T-helper 9 cell (primary cell): ENCODE data around the gene GRM5.
"Not testable (repeated sequence)": the region's sequence is repeated elsewhere in the genome, so short reads cannot be mapped to it uniquely, and the experiment has no call there.

Experiments used
- DNase-seq: peaks from one replicate; pipeline ENCODE4 v3.0.0-alpha.2; 2020
- total RNA-seq, 2 donors: gene quantifications; one replicate each; lab custom pipeline; 2026; lab: John Stamatoyannopoulos, UW

The GRM5 gene
- total RNA-seq = 0 reads per million in 2 donors

DNA sequence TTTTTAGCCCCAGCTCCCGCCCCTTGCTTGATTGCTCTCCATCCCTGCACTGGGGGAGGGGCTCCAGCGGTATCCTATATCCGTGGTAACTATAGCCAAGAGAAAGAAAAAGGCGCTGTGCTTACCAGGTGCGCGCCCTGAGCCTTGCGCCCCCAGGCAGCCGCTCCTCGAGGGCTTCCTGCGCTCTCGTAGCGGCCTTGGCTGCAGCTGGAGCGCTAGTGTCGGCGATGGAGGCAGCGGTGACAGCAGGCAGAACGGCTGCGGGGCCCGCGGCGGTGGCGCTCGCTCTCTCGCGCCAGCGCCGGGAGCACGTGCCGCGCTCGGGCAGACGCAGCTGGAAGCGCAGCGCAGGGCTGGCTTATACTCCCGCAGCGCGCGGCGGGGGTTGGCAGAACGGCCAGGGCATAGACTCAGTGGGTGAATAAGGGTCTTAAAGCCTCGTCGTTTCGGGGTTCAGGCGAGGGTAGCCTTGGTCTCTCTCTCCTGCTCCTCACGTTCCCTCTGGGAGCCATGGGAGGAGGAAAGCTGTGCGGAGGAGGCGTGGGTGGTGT is at the start of gene GRM5:
GRM5 (minus strand) TSS at position 332 of the 551 bp plus-strand sequence. CDS start 18,110 bp downstream, outside the sequence.
- not testable (repeated sequence) for DNase-seq

GRCh38 chr11:89097956-89098355 is 32.2 kb upstream of the GRM5 start:
- DNase-seq = not testable (repeated sequence)

- not testable (repeated sequence) for DNase-seq
Observed at GRCh38 chr11:89093806-89094205, 28.0 kb upstream of the GRM5 start.

- not testable (repeated sequence) for DNase-seq
Observed at GRCh38 chr11:89084951-89085350, 19.2 kb upstream of the GRM5 start.

- DNase-seq = not testable (repeated sequence)
Observed at GRCh38 chr11:89070911-89071310, 5.1 kb upstream of the GRM5 start.

GRCh38 chr11:89067264-89067663 is 1.5 kb upstream of the GRM5 start:
- no peak for DNase-seq

- DNase-seq = no peak
Observed at GRCh38 chr11:89065066-89065465, 716 bp downstream of the GRM5 start.

- not testable (repeated sequence) for DNase-seq
Observed at GRCh38 chr11:89063481-89063951, 2.3 kb downstream of the GRM5 start.

DNA sequence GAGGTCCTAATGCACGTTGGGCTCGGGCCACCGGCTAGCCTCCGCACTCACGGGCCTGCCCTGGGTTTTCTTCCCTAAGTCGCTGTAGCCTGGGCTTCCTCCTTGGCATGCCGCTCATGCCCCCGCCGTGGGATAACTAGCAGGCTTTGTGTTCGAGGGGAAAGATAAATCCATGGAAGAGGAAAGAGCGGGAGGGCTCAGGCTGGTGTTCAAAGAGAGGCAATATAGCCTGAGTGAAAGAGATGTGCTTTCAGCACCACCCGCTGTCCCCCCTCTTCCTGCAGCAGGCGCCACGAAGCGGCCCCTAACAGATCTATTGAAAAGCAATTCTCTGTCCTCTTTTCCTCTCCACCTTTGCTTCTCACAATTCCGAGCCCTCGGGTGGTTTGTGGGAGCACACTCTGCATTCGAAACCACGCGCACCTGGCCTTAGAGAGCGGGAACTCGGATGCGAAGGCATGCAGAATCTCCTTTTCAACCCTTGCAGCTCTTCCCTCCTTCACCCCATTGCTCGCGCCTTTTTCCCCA is 2.9 kb downstream of the GRM5 start:
- not testable (repeated sequence) for DNase-seq

- DNase-seq = not testable (repeated sequence)
Observed at GRCh38 chr11:89061839-89062238, 3.9 kb downstream of the GRM5 start.

DNA sequence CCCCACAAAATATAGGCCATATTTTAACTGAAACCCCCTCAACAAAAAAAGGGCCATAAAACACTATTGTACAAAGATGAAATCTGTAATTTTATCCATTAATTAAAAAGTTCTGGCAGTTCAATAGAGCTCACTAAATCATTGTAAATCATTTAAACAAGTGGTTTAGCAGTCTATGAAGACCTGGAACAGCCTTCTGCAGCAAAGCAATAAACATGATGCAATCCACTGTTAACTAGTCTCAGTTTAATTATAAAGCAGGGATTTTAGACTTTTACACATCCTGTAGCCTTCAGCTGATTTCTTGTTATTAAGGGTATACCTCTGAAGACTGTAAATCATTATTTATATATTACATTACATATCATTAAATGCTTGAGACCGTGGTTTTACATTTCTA is 8.4 kb downstream of the GRM5 start:
- not testable (repeated sequence) for DNase-seq

DNA sequence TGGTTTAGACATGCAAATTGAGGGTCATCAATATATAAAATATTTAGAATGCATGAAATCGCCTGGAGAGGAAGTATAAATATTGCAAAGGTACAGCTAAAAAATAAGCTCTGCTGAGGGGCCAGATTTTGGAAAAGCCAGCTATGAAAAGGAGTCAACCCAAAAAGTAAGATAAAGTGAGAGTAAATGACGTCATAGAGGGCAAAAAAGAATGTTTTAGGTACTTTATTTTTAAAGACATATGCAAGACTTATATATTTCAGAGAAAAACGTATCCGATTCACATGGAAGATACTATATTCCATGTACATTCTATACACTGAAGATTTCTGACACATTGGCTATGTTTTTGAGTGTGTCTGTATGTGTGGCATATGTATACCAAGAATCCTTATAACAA is 13.6 kb downstream of the GRM5 start:
- no peak for DNase-seq

- DNase-seq = not testable (repeated sequence)
Observed at GRCh38 chr11:89047159-89047558, 18.6 kb downstream of the GRM5 start.

DNA sequence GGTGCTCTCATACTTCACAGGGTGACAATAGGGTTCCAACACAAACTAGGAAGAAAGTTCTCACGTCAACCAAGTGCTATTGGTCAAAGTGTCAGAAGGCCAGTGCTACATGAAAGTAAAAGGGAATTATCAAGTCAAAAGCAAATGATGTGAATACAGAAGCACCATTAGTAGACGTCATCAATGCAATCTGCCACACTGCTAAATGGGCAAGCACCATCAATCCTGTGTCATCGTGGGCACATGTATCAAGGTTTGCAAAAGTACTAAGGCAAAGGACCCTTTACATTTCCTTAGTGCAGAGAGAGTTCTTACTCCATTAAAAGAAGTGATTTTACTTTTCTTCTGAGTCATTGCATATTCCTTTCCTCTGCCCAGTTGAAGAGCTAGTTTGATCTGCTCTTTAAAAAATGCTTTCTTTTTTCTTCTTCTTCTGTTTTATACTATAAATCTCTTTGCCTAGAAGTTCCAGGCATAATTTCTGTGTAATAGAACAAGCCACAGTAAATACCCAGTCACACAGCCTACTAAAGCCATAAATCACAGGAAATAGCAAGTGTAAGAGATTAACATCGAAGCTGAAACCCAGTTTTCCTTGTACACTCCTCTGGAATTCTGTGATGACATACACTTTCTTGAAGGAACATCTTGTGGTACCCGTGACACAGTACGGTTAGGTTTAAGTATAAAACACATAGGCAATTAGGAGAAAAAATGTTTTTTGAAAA is 21.8 kb downstream of the GRM5 start:
- not testable (repeated sequence) for DNase-seq

DNA sequence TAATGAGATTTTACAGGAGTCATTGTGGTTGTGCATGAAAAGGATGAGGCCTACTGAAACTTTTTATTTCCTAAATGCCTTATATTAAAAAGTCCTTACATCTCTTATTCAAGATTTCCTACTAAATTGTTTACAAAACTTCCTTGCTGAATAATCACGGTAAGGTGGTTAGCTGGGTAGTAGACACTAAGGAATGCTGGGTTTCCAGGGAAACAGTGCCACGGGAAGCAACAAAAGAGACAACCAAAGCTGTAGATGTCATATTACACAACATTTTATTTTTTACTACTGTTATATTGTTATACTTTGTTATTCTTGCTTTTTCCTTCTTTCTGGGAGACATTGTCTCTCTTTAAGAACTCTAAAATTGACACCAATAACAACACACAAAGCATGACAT is 36.1 kb downstream of the GRM5 start:
- not testable (repeated sequence) for DNase-seq

GRCh38 chr11:89021339-89021738 is 44.4 kb downstream of the GRM5 start:
- no peak for DNase-seq

DNA sequence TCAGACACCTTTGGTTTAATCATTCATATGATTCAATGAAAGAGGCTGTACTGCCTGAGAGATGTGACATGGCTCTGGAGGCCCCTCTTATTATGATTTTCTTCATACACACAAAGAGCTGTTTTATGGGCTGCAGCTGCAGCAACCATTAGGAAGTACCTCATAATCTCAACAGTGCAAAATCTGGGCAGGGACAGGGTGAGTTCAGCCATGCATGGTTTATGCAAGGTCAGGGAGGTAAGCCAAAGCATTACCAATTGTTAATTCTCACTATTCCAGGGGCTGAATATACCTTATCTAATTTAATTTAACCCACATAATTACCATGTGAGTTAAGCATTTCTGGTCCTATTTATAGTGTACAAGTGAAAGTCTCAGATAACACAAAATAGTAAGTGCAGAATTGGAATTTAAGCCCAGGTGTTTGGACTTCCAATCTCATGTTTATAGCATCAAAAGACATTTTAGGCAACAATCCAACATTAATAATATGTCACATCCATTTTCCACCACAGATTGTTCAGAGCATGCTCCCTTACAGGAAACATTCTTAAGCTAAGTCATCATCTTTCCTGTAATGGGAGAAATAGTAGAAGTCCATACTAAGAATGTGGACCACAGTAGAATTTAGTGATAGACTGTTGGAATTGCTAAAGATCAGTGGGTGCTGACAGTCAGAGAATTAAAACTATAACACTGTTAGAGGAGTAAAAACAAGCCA is 45.8 kb downstream of the GRM5 start:
- not testable (repeated sequence) for DNase-seq

GRCh38 chr11:89016214-89016613 is 49.6 kb downstream of the GRM5 start:
- DNase-seq = no peak

- DNase-seq = no peak
Observed at GRCh38 chr11:89015614-89016013, 50.2 kb downstream of the GRM5 start.

GRCh38 chr11:89000852-89001251 is 64.9 kb downstream of the GRM5 start:
- DNase-seq = not testable (repeated sequence)

GRCh38 chr11:88979641-88980040 is 86.1 kb downstream of the GRM5 start:
- no peak for DNase-seq

DNA sequence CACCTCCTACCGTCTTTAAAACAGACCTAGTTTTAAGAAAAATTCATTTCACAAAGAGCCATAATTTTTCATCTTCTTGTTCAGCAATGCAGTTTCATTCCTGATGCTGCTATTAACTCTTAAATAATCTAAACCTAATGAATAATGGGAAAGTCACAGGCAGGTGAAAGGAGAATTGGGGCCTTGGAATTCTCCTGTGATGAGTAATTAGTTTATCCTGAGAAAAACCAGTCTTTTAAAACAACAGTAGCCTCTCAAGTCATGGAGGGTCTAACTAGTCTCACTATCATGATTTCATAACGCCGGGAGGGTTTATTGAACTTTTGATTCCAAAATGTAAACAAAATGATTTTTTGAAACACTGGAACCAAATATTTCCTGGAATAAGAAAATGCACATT is 86.8 kb downstream of the GRM5 start:
- DNase-seq = not testable (repeated sequence)

DNA sequence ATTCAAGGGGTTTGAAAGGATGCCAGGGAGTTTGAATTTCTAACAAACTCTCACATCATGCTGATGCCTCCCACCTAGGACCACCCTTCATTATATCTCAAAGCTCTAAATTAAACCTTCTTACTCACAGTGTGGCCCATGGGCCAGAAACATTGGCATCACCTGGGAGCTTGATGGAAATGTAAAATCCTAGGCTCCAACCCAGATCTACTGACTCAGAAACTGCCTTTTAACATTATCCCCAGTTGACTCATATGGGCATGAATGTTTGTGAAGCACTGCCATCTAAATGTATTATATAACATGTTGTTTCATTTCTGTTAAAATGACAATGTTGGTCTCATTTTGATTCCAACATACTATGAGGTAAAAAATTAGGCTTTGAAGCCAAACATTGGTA is 90.3 kb downstream of the GRM5 start:
- DNase-seq = not testable (repeated sequence)
